K562 (cell line): ENCODE measurements around the gene FBXL13.

ENCODE experiments used
- NR2F6 ChIP-seq: fragments of 450-650 bp; formaldehyde crosslinking; IDR thresholded peaks from 2 replicates; pipeline ENCODE4 v1.4.0; 2020; ENCODE audit warnings: mild to moderate bottlenecking
- TAF7 ChIP-seq: fragments of 450-650 bp; IDR thresholded peaks from 2 replicates; pipeline ENCODE4 v1.6.1; 2016; ENCODE audit warnings: missing genetic modification characterization, missing compliant biosample characterization
- ZNF12 ChIP-seq: sonication (generic); formaldehyde crosslinking; IDR thresholded peaks from 2 replicates; pipeline ENCODE4 v1.4.0; 2020; ENCODE audit warnings: mild to moderate bottlenecking, missing genetic modification reagents
- TF ChIP-seq, protein P1 (sequence below), 3 experiments: IDR thresholded peaks in 2 of 3; conservative IDR thresholded peaks in 1 of 3; 2 replicates each; pipeline ENCODE4 v1.5.1; 2011 to 2012; ENCODE audit warnings: low read length in 3 of 3, mild to moderate bottlenecking in 3 of 3, control low read depth in 2 of 3, improper control_type of control experiment in 1 of 3, inconsistent platforms in 1 of 3, low read depth in 1 of 3, mixed read lengths in 1 of 3, moderate library complexity in 1 of 3; ENCODE audit not compliant: insufficient read depth in 2 of 3
- TF ChIP-seq, protein P2 (sequence below): fragments of 450-650 bp; IDR thresholded peaks from 2 replicates; pipeline ENCODE4 v1.6.1; 2017; ENCODE audit warnings: antibody characterized with exemption, mild to moderate bottlenecking

DNA sequence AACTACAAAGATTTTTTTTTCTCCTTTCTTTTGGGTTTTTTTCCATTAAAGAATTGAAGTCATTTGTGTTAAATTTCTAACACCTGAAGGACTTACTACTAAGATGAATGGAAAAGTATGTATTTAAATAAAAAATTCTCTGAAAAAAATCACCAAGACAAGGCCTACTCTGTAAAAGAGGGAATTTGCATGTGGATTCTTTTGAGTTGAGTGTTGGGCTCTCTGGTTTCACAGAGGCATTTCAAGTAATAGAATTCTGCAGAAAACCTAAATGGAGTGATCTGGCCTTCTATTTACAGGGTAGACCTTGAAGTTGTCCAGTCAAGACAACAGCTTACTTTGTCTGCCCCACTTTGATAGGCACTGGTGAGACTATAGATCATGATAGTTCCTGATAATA lies 157.7 kb downstream of the FBXL13 start:
- TF ChIP-seq, protein P1, sequence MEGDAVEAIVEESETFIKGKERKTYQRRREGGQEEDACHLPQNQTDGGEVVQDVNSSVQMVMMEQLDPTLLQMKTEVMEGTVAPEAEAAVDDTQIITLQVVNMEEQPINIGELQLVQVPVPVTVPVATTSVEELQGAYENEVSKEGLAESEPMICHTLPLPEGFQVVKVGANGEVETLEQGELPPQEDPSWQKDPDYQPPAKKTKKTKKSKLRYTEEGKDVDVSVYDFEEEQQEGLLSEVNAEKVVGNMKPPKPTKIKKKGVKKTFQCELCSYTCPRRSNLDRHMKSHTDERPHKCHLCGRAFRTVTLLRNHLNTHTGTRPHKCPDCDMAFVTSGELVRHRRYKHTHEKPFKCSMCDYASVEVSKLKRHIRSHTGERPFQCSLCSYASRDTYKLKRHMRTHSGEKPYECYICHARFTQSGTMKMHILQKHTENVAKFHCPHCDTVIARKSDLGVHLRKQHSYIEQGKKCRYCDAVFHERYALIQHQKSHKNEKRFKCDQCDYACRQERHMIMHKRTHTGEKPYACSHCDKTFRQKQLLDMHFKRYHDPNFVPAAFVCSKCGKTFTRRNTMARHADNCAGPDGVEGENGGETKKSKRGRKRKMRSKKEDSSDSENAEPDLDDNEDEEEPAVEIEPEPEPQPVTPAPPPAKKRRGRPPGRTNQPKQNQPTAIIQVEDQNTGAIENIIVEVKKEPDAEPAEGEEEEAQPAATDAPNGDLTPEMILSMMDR (IDR thresholded peaks at IDR 0.05 in 2 of 3, conservative IDR thresholded peaks at IDR 0.05 in 1 of 3; ENCODE audit: insufficient read depth in 2 of 3, low read depth in 1 of 3, low read length in 3 of 3) = no peak
- TF ChIP-seq, protein P2, sequence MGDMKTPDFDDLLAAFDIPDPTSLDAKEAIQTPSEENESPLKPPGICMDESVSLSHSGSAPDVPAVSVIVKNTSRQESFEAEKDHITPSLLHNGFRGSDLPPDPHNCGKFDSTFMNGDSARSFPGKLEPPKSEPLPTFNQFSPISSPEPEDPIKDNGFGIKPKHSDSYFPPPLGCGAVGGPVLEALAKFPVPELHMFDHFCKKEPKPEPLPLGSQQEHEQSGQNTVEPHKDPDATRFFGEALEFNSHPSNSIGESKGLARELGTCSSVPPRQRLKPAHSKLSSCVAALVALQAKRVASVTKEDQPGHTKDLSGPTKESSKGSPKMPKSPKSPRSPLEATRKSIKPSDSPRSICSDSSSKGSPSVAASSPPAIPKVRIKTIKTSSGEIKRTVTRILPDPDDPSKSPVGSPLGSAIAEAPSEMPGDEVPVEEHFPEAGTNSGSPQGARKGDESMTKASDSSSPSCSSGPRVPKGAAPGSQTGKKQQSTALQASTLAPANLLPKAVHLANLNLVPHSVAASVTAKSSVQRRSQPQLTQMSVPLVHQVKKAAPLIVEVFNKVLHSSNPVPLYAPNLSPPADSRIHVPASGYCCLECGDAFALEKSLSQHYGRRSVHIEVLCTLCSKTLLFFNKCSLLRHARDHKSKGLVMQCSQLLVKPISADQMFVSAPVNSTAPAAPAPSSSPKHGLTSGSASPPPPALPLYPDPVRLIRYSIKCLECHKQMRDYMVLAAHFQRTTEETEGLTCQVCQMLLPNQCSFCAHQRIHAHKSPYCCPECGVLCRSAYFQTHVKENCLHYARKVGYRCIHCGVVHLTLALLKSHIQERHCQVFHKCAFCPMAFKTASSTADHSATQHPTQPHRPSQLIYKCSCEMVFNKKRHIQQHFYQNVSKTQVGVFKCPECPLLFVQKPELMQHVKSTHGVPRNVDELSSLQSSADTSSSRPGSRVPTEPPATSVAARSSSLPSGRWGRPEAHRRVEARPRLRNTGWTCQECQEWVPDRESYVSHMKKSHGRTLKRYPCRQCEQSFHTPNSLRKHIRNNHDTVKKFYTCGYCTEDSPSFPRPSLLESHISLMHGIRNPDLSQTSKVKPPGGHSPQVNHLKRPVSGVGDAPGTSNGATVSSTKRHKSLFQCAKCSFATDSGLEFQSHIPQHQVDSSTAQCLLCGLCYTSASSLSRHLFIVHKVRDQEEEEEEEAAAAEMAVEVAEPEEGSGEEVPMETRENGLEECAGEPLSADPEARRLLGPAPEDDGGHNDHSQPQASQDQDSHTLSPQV = no peak
- TF ChIP-seq TAF7 (tag) = no peak
- no peak for TF ChIP-seq NR2F6 (CRISPR knock-in tag)
- TF ChIP-seq ZNF12 (CRISPR knock-in tag) = no peak
